Mucosa of descending colon (tissue), 3 donors: ENCODE results near the gene OGFOD2. TPM values are rescaled to one million over a fixed set of nuclear protein-coding genes. Genes with fewer than 3 reads are reported as not detected.

Source experiments
- ATAC-seq: fragments of 200-7000 bp; cut with Tn5 transposase; one replicate; pipeline ENCODE4 v1.9.1; 2020; ENCODE audit warnings: mild to moderate bottlenecking, moderate library complexity
- DNase-seq, 3 donors: peaks; one replicate each; pipeline ENCODE4 v3.0.0-alpha.2; 2020
- H3K36me3 ChIP-seq: fragments of 200-600 bp; one replicate; pipeline ENCODE4 v1.8.0; 2021; ENCODE audit warnings: low read depth, mild to moderate bottlenecking
- H3K4me1 ChIP-seq: fragments of 200-600 bp; one replicate; pipeline ENCODE4 v1.8.0; 2021; ENCODE audit warnings: low read depth, mild to moderate bottlenecking
- H3K4me3 ChIP-seq: fragments of 200-600 bp; one replicate; pipeline ENCODE4 v1.8.0; 2021; ENCODE audit warnings: mild to moderate bottlenecking
- H3K9me3 ChIP-seq: fragments of 200-600 bp; one replicate; pipeline ENCODE4 v1.8.0; 2021; ENCODE audit warnings: mild to moderate bottlenecking
- CTCF ChIP-seq: fragments of 200-600 bp; IDR thresholded peaks from one replicate; pipeline ENCODE4 v1.8.0; 2022; ENCODE audit warnings: antibody characterized with exemption, mild to moderate bottlenecking
- intact Hi-C, 2 donors: fragments of 100-400 bp; cut with DNase I in 1 of 2; cut with micrococcal nuclease in 1 of 2; formaldehyde crosslinking; loops; one replicate each; pipeline versions ENCODE4 v1.11.0 to v1.11.1; 2022; cut with DNase I, micrococcal nuclease
- total RNA-seq, 3 donors: library from RNA; stranded (reverse); fragmentation: NEBNext Ultra II Directional in 2 of 3; extraction: Animal tissue kit (Norgen Biotek cat#: 25700) in 2 of 3; gene quantifications; one replicate each; pipeline versions ENCODE4 v1.2.1 to v1.2.4, GENCODE V29; 2021 to 2023
- donor health status: DM: no; HTN: no; CAD: no; lungs with moderate emphysema.
- donor health status: DM: no; HTN: no; CAD: no.
- donor health status: DM: no; HTN: yes; CAD: no.

OGFOD2 gene
- total RNA-seq, 3 donors from 2014 or later: 17.0 to 25.0 (median 23.7) TPM

- ATAC-seq: no peak
- no peak for DNase-seq
- no peak for TF ChIP-seq CTCF
- Histone ChIP-seq H3K4me1 (peaks cover 26% of the 10 kb centered on the region), H3K36me3 (no peaks in the 10 kb centered on the region), H3K4me3 (no peak overlapping the region), H3K9me3 (no peaks in the 10 kb centered on the region)
- intact Hi-C loops: no loop called here
Measured at GRCh38 chr12:122948605-122949004, 26.4 kb upstream of the OGFOD2 start.

- H3K4me3 ChIP-seq: no peak overlapping the region
- no peaks in the 10 kb centered on the region for H3K9me3 ChIP-seq
- ATAC-seq (no peak), DNase-seq (no peak)
- intact Hi-C loops: no loop called here
- TF ChIP-seq CTCF: no peak
- peaks cover 26% of the 10 kb centered on the region for H3K4me1 ChIP-seq
- H3K36me3 ChIP-seq: no peaks in the 10 kb centered on the region
Measured at GRCh38 chr12:122949405-122949804, 25.6 kb upstream of the OGFOD2 start.

- no peak for DNase-seq
Measured at GRCh38 chr12:122949816-122950675, 25.0 kb upstream of the OGFOD2 start.

GRCh38 chr12:122951406-122951805, 23.6 kb upstream of the OGFOD2 start:
- Histone ChIP-seq H3K36me3 (no peaks in the 10 kb centered on the region), H3K4me3 (no peak overlapping the region), H3K4me1 (peaks cover 26% of the 10 kb centered on the region), H3K9me3 (no peaks in the 10 kb centered on the region)
- TF ChIP-seq CTCF: no peak
- ATAC-seq (peak; percentile 65), DNase-seq (peak in 2 of 3 donors; percentile 69 to 70)
- intact Hi-C loops: loop anchor here in 1 of 2 donors (5.0 to 10.0 kb wide), 2 partner anchors 89 to 157 kb away; no protein-coding TSS in a partner anchor

More at GRCh38 chr12:122949816-122950675, 25.0 kb upstream of the OGFOD2 start:
- ATAC-seq: no peak
- H3K36me3 ChIP-seq: no peaks in the 10 kb centered on the region
- H3K9me3 ChIP-seq: no peaks in the 10 kb centered on the region
- H3K4me1 ChIP-seq: peaks cover 26% of the 10 kb centered on the region
- no peak for TF ChIP-seq CTCF
- intact Hi-C loops: loop anchor here in 1 of 2 donors (5.0 to 10.0 kb wide), 2 partner anchors 88 to 155 kb away; no protein-coding TSS in a partner anchor
- no peak overlapping the region for H3K4me3 ChIP-seq

- peak; percentile 77 for TF ChIP-seq CTCF
- peaks cover 20% of the 10 kb centered on the region for H3K4me1 ChIP-seq
- H3K4me3 ChIP-seq: no peak overlapping the region
- intact Hi-C loops: loop anchor here (2.0 to 10.0 kb wide), 3 partner anchors 90 to 157 kb away; no protein-coding TSS in a partner anchor
- no peaks in the 10 kb centered on the region for H3K36me3 ChIP-seq
- DNase-seq: peak; percentile 80 to 91 (median 87)
- peak; percentile 88 for ATAC-seq
- H3K9me3 ChIP-seq: no peaks in the 10 kb centered on the region
Measured at GRCh38 chr12:122951979-122952892, 22.8 kb upstream of the OGFOD2 start.
